Measurements from ENCODE around the gene SLC6A13.
"Not testable (repeated sequence)": the region's sequence is repeated elsewhere in the genome, so short reads cannot be mapped to it uniquely, and the experiment has no call there.

Gene SLC6A13

DNA sequence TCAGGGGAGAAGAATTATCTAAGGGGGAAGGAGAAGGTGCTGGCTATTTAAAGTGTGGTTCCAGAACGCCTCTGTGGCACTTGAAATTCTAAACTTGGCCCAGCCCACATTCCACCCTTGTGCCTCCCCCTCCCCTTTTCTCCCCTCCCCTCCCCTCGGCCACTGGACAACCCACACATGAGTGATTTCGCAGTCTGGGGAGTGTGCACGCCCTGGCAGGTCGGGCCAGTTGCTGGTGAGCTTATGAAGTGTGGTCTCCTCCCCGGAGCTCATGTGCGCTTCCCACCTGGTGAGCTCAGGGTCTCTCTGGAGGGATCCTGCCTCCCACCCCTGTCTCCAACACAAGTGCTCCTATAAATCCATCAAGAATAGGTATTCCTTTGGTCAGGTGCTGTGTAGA lies at the start of gene SLC6A13:
Gene SLC6A13 (minus strand): TSS at position 20 of the 400 bp plus-strand sequence. CDS start 2,784 bp downstream, outside the sequence.
- no peak for DNase-seq (ENCODE audit: low spot score)

DNA sequence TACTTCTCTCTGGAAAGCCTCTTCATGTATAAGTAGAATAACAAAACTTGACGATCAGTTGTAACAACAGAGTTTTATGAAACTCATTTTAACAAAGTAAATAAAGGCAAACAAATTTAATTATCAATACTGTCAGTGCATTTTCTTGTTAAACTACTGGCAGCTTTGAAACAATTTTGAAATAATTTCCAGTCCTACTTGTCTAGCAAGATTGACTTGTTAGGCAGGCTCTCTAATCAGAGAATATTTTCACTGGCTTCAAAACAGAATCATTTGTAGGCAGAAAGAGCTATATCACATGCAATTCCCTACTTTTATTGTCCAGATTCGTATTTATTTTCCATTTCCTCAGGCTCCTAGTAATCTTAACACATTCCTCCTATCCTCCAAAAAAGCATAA lies 45.9 kb upstream of the SLC6A13 start:
- DNase-seq (ENCODE audit: low spot score): no peak

DNA sequence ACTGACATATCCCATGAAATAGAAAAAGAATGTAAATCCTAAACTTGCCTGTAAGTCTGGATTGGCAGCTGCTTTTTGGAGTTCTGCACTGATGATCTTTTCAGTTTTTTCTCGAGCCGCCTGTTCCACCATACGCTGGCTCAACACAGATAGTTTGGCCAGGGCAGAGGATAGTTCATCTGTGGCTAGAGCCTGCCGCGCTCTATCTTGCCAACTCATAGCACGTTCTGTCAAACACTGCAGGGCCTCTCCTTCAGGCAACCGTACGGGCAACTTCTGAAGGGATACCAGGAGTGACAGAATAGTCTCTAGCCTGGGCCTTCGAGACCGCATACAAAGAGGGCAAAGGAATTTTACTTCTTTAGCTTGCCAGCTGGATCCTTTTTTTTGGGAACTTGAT lies 44.8 kb upstream of the SLC6A13 start:
- no peak for DNase-seq (ENCODE audit: low spot score)

DNA sequence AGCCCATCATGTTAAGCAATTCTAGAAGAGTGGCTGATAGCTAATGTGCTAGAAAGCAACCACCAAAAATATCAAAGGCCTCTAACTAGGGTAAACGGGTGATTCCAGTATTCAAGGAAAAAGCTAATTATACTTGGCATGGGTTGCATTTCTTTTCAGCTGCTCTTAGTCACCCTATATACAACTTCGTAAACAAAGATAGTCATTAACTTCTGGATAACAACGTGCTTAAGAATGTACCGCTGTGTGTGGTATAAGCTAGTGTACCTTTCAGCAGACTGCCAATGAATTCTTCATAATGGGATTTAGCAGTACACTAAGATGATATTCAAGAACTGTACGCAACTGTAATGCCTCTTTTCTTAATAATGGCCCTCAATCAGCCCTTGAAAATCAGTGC lies 42.2 kb upstream of the SLC6A13 start:
- DNase-seq (ENCODE audit: low spot score): no peak

DNA sequence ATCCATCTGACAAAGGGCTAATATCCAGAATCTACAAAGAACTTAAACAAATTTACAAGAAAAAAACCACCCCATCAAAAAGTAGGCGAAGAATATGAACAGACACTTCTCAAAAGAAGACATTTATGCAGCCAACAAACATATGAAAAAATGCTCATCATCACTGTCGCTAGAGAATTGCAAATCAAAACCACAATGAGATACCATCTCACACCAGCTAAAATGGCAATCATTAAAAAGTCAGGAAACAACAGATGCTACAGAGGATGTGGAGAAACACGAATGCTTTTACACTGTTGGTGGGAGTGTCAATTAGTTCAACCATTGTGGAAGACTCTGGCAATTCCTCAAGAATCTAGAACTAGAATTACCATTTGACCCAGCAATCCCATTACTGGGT lies 40.1 kb upstream of the SLC6A13 start:
- not testable (repeated sequence) for DNase-seq (ENCODE audit: low spot score)

DNA sequence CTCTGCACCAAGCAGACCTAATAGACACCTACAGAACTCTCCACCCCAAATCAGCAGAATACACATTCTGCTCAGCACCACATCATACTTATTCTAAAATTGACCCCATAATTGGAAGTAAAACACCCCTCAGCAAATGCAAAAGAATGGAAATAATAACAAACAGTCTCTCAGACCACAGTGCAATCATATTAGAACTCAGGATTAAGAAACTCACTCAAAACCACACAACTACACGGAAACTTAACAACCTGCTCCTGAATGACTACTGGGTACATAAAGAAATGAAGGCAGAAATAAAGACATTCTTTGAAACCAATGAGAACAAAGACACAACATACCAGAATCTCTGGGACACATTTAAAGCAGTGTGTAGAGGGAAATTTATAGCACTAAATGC lies 37.5 kb upstream of the SLC6A13 start:
- DNase-seq (ENCODE audit: low spot score): not testable (repeated sequence)

DNA sequence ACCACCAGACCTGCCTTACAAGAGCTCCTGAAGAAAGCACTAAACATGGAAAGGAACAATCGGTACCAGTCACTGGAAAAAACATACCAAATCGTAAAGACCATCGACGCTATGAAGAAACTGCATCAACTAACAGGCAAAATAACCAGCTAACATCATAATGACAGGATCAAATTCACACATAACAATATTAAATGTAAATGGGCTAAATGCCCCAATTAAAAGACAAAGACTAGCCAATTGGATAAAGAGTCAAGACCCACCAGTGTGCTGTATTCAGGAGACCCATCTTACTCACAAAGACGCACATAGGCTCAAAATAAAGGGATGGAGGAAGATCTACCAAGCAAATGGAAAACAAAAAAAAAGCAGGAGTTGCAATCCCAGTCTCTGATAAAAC lies 36.9 kb upstream of the SLC6A13 start:
- not testable (repeated sequence) for DNase-seq (ENCODE audit: low spot score)

DNA sequence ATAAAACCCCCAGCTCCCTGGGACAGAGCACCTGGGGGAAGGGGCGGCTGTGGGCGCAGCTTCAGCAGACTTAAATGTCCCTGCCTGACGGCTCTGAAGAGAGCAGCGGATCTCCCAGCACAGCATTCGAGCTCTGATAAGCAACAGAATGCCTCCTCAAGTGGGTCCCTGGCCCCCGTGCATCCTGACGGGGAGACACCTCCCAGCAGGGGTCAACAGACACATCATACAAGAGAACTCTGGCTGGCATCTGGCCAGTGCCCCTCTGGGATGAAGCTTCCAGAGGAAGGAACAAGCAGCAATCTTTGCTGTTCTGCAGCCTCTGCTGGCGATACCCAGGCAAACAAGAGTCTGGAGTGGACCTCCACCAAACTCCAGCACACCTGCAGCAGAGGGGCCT lies 35.4 kb upstream of the SLC6A13 start:
- not testable (repeated sequence) for DNase-seq (ENCODE audit: low spot score)

DNA sequence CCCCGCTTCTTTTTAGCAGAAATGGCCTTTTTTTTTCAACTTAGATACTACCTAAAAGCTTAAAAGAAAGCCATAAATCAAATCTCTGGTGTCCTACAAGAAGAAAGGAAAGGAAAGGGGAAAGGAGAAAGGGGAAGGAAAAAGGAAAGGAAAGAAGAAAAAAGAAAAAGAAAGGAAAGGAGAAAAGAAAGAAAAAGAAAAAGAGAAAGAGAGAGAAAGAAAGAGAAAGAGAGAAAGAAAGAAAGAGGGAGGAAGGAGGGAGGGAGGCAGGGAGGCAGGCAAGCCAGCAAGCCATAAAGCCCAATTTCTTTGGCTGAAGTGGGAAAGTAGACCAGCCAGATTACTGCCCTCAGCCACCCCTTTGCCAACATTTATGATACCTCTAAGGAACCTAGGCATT lies 32.5 kb upstream of the SLC6A13 start:
- no peak for DNase-seq (ENCODE audit: low spot score)

DNA sequence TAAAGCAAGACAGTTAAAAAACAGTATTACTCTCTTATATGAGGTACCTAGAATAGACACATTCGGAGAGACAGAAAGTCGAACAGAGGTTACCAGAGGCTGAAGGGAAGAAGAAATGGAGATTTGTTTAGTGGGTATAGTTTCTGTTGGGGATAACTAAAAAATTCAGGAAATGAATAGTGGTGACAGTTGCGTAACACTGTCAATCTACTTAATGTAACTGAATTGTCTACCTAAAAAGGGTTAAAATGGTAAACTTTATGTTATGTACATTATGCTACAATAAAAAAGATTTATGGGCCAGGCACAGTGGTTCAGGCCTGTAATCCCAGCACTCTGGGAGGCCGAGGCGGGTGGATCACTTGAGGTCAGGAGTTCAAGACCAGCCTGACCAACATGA lies 30.6 kb upstream of the SLC6A13 start:
- no peak for DNase-seq (ENCODE audit: low spot score)

DNA sequence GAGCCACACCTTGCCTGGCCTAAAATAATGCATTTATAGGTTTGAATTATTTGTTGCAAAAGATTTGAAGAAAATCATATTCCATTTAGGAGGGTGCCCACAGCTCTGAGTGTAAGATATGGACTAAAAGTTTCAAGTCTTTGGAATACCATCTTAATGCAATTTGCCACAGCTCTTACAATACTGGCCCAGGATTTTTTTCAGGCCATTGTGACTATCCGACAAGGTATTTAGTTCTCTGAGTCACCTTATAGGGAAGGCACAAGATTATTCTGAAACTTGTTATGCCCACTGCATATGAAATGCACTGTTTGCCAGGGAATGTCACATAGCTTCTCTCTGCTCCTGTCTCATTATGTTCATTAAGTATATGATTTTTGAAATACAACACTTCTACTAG lies 29.6 kb upstream of the SLC6A13 start:
- no peak for DNase-seq (ENCODE audit: low spot score)

DNA sequence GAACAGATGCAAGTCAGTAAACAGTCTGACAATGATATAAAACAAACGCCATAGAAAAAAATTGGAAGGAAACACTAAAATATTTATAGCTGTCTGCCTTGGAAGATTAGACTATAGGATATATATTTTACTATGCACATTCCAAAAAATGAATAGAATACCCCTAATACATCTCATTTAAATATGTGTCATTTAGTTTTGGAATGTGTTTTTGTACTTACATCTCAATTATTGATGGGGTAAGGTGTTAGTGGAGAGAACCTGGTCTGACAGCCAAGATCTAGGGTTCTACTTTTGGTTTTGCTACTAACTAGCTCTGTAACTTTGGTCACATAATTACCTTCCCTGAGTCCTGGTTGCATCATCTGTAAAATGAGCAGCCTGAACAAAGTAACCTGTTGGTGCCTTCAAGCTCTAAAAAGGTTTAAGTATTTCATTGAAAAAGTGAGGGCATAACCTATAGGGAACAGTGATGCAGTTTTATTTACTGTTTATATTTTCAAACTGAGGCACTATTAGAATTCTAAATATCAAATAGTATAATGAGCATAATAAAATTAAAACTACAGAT lies 28.6 kb upstream of the SLC6A13 start:
- DNase-seq (ENCODE audit: low spot score): no peak

DNA sequence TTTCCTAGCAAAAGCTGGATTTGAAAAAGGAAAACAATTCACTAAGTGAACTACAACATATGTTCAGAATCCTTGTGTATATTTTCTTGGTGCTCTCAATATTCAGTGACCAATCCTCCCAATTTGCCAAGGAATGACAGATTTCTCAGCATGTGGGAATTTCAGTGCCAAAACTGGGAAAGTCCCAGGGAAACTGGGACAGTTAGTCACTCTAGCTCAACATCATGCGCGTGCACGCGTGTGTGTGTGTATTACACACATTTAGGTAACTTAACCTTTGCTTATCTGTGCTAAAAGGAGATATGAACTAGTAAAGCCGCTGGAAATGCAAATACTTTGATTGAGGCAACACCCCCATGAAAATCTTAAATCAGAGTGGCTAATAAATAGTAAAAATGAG lies 26.1 kb upstream of the SLC6A13 start:
- DNase-seq (ENCODE audit: low spot score): no peak

DNA sequence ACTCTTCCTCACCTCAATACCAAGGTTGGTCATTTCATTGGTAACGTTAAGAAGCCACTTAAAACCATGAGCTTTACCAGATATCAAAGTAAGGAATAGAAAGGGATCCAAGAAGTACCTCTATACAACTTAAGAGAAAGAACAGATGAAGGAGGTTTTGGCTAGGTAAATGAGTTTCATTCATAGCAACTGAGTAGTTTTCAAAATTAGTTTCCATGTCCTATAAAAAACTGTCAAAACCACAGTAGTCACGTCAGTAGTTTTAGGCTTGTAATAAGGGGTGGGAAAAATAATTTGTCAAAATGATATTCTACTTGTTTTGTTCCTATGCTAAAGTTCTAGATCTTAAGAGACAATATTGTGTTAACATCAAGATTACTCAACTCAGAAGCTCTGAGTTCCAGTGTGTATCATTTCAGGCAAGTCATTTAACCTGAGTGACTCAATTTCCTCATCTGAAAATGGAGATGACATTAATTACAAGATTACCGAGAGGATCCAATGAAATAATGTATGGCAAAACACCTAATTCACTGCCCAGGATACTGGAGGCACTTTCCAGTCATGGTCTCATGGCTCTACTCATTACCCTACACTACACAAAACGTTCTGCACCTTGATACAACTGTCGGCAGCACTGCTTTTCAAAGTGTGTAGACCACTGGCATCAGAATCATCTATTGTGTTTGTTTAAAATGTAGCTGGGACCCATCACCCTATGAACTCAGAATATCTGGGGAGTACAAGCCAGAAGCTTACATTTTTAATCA lies 24.1 kb upstream of the SLC6A13 start:
- no peak for DNase-seq (ENCODE audit: low spot score)

DNA sequence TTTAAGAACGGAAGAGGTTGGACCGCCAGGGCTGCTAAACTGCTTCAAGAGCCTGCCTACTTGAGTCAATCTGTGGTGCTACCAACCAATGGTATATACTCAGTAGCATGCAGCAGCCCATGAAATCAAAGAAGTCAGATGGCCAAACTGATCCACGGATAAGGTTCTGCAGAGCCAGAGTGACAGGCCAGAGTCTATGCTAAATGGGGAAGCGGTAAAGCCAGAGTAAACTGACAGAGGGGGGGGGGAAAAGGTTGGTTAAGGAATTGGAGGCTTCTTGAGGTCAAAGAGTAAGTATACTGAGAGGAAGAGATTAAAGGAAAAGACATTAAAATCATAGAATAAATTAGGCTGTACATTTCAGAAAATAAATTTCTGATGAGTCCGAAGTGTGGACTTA lies 15.4 kb upstream of the SLC6A13 start:
- no peak for DNase-seq (ENCODE audit: low spot score)

DNA sequence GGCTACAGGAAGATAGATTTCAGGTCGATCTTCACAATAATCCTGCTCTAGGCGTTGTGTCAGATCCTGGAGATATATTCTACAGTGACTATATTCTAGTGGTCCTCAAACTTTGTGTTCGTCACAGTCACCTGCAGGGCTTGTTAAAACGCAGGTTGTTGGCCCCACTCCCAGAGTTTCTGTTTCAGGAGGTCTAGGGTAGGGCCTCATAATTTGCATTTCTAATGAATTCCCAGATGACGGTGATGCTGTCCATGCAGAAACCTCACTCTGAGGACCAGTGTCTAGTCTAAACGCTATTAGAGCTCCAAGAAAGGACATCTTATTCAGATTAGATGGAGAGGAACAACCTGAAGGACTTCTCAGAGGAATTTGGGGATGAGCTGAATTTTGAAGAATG lies 13.2 kb upstream of the SLC6A13 start:
- DNase-seq (ENCODE audit: low spot score): no peak

DNA sequence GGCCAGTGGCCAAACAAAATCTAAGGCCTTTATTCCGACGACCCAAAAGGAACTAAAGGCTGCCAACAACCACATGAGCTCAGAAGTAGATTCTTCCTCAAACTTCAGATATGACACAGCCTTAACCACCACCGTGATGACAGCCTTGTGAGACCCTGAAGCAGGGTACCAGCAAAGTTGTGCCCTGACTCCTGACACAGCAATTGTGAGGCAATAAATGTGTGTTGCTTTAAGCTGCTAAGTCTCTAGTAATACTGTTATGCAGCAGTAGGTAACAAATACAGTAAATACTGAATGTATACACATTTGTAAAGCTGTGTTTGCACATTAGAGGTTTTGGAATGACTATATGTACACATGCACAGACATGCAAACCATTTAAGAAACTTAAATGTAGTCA lies 10.7 kb upstream of the SLC6A13 start:
- DNase-seq (ENCODE audit: low spot score): peak; percentile 9

DNA sequence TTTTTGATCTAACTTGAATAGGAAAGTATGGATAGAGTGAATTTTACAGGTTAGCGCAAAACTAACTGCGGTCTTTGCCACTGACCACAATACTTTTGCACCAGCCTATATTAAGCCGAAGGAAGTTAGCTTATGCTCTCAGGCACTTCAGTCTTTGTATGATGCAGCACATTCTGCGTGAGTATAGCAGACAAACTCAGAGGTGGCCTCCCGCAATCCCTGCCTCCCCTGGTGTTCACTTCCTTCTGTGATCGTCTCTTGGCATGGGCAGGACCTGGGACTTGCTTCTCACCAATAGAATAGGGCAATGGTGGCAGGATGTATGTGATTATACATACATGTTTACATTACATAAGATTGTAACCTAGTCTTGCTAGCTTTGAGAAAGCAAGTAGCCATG lies 10.3 kb upstream of the SLC6A13 start:
- no peak for DNase-seq (ENCODE audit: low spot score)

DNA sequence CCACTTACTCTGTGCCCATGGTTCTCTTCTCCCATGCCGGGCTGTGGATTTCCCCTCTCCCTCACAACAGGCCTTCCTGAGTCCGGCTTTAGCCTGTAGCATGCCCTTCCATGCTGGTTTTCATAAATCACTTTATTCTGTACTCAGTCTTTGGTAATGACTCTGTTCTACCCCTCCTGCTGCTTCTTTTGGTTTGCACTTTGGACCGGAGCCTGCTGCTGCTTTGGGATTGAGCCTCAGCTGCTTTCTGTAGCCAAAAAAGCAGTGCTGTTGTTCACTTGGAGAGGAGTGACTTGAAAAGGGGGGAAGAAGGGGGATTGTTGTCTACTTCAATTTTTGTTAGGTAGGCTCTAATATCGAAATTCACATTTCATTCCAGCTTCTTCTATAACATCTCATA lies 8.5 kb upstream of the SLC6A13 start:
- DNase-seq (ENCODE audit: low spot score): peak; percentile 39

DNA sequence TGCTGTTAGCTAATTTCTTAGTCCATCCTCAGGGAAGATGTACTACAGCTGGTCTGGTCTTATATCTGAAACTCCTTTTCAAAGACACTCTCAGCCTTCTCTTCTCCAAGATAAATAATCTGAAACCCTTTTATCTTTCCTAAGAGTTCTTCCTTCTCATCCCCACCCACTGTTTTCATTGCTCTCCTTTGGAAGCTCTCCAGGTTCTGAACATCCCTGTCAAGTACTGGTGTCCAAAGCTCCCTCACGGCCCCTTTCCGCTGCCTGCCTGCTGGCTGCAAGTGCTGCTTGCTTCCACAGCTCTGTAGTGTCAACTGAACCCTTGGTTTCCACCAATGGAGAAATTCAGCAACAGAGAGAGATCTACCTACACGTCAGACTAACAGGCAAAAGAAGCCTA lies 6.6 kb upstream of the SLC6A13 start:
- peak; percentile 22 for DNase-seq (ENCODE audit: low spot score)

DNA sequence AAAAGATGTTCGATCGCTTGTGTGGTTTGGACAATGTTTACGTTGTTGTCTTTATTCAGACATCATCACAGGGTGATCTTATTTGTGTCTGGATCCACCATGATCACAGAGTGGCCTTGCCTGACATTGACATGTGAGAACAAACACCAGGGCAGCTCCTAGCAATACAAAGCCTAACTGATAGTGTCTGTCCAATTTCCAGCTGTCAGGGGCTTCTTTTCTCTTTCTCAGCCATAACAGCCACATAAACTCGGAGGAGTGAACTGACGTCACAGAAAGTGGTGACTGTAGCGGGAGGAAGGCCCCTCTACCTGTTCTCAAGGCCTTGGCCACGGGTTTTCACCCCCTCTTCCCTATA lies 5.8 kb upstream of the SLC6A13 start:
- no peak for DNase-seq (ENCODE audit: low spot score)

DNA sequence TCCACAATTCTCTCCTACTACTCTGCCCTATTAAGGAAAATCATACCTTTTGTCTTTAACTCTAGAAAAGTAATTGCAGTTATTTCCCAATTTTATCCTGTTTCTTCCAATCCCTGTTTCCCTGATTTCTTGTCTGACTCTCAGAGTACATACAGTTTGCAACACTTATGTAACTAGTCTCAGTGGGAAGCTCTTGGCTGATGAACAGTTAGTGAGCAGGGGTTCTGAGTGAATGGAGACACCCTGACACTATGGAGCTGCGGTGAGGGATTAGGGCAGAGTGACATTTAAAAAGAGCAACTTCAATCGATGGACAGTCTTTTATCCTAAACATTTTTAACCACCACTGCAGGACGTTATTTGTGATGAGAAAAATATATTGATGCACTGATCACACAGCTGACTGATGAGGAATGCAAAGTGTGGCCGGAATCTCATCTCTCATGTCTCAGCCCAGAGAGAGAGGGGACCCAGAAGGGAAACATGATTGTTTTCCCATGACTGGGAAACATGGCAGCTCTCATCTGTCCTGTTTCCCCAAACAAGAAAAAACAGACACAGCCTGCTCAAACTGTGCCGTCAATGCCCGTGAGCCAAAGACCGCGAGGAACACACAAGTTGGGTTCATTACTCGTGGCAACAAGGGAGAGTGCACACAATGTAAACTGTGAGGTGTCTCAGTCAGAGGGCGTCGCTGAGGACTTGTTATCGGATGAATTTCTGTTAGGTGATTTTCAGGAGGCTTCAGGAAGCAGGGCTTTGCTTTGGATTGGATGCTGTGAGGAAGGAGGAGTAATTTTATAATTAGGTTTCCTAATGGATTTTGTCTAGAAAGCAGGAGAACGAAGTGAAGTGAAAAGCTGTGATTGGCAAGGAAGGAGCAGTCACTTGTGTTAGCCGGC lies 5.2 kb upstream of the SLC6A13 start:
- no peak for DNase-seq (ENCODE audit: low spot score)

DNA sequence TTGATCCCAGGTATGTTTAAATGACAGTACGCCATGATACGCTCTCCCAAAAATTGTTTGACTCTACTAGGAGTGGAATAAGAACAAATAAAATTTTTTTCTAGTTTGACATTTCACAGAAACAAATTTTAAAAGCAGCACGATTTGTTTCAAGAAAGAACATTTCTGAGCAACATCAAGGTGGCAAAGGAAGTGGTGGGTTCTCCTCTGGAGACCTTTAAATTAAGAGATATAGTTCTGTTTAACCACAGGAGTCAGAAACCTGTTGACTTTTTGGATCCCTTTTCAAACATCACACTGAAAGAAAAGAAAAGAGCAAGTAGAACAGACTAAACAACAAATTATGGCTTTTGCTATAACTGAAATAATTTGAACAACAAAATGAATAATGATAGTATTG lies 2.5 kb upstream of the SLC6A13 start:
- no peak for DNase-seq (ENCODE audit: low spot score)
